Epithelial cell of esophagus (primary cell): Measurements from ENCODE around the gene FREM1.

Experiments
- DNase-seq: peaks from one replicate; pipeline ENCODE4 v3.0.0; 2010; ENCODE audit warnings: low read depth
- H3K4me3 ChIP-seq: 2 replicates; pipeline ENCODE4 v1.5.1; 2011; ENCODE audit warnings: mild to moderate bottlenecking, low read length, control low read depth
- CTCF ChIP-seq: IDR thresholded peaks from 2 replicates; pipeline ENCODE4 v1.5.1; 2011; ENCODE audit warnings: low read depth, mild to moderate bottlenecking, low read length, control low read depth, inconsistent platforms; ENCODE audit not compliant: insufficient read depth; ENCODE audit errors: missing control alignments

FREM1 gene

GRCh38 chr9:14768405-14769229 is 141.6 kb downstream of the FREM1 start:
- TF ChIP-seq CTCF: peak; percentile 68
- peak; percentile 65 for DNase-seq
- no peak overlapping the region for H3K4me3 ChIP-seq

GRCh38 chr9:14766299-14766698 is 143.9 kb downstream of the FREM1 start:
- H3K4me3 ChIP-seq: no peak overlapping the region
- TF ChIP-seq CTCF: no peak
- DNase-seq: no peak

- TF ChIP-seq CTCF: no peak
- DNase-seq: no peak
These were observed 148.6 kb downstream of the FREM1 start for GRCh38 chr9:14761584-14761983.

GRCh38 chr9:14760060-14760459 is 150.2 kb downstream of the FREM1 start:
- no peak for DNase-seq
- no peak for TF ChIP-seq CTCF
- no peak overlapping the region for H3K4me3 ChIP-seq

More at GRCh38 chr9:14761584-14761983, 148.6 kb downstream of the FREM1 start:
- no peak overlapping the region for H3K4me3 ChIP-seq

- no peak overlapping the region for H3K4me3 ChIP-seq
- no peak for TF ChIP-seq CTCF
- no peak for DNase-seq
These were observed 153.9 kb downstream of the FREM1 start for GRCh38 chr9:14756291-14756690.

GRCh38 chr9:14752871-14753270 is 157.4 kb downstream of the FREM1 start:
- no peak for DNase-seq
- TF ChIP-seq CTCF: no peak
- no peak overlapping the region for H3K4me3 ChIP-seq

GRCh38 chr9:14752271-14752670 is 158.0 kb downstream of the FREM1 start:
- no peak overlapping the region for H3K4me3 ChIP-seq
- DNase-seq: no peak
- TF ChIP-seq CTCF: no peak
